ENCODE data around the gene ERN2. TPM values are rescaled to one million over a fixed set of nuclear protein-coding genes. Genes with fewer than 3 reads are reported as not detected.

Gene ERN2
- total and polyA plus RNA-seq, 9 of the 15 experiments (the other 6 are each of a cell fraction or from before 2014, with no cell fraction given), result 0.07 to 1.5 (median 0.51) TPM; not detected in 3

- TF ChIP-seq ZNF583 (CRISPR knock-in tag; IDR thresholded peaks at IDR 0.05) (no peak), NCOA4 (IDR thresholded peaks at IDR 0.05; ENCODE audit: partially characterized antibody) (no peak), OTX1 (CRISPR knock-in tag; IDR thresholded peaks at IDR 0.05) (no peak), ZNF695 (CRISPR knock-in tag; IDR thresholded peaks at IDR 0.05) (no peak), TAF1 (IDR thresholded peaks at IDR 0.05; ENCODE audit: control insufficient read depth, extremely low read depth, insufficient read depth, low read length, severe bottlenecking) (peak; percentile 22), ARID3B (CRISPR knock-in tag; IDR thresholded peaks at IDR 0.05; ENCODE audit: borderline replicate concordance) (no peak), ZNF512 (tag; IDR thresholded peaks at IDR 0.05) (no peak), HDAC3 (IDR thresholded peaks at IDR 0.05; ENCODE audit: borderline replicate concordance, partially characterized antibody) (peak; percentile 53), MTA2 (IDR thresholded peaks at IDR 0.05; ENCODE audit: low read depth) (peak; percentile 94), HNRNPH1 (optimal IDR thresholded peaks at IDR 0.05; ENCODE audit: low read depth, low read length) (no peak), TFAP4 (CRISPR knock-in tag; IDR thresholded peaks at IDR 0.05; ENCODE audit: borderline replicate concordance) (peak; percentile 85), POLR3A (IDR thresholded peaks at IDR 0.05; ENCODE audit: borderline replicate concordance, extremely low read depth, insufficient read depth, insufficient read length) (no peak), SMARCC2 (IDR thresholded peaks at IDR 0.05; ENCODE audit: low read depth) (0 out of 2 replicates have a peak, but pooled peaks have one; percentile 56), GABPA (tag; conservative IDR thresholded peaks at IDR 0.05; ENCODE audit: low read depth) (peak; percentile 62), ZNF639 (CRISPR knock-in tag; conservative IDR thresholded peaks at IDR 0.05 in 1 of 2, IDR thresholded peaks at IDR 0.05 in 1 of 2) (peak in 1 of 2 experiments; percentile 51; a peak in 1 of 4 replicates), ZBTB11 (CRISPR knock-in tag; IDR thresholded peaks at IDR 0.05) (peak in 2 of 3 experiments; percentile 61 to 94; a peak in 4 of 6 replicates), ARHGAP35 (IDR thresholded peaks at IDR 0.05; ENCODE audit: partially characterized antibody) (no peak), PML (IDR thresholded peaks at IDR 0.05; ENCODE audit: low read length) (peak; percentile 91), SRSF1 (IDR thresholded peaks at IDR 0.05; ENCODE audit: low read depth, low read length) (no peak)
These were observed 45.7 kb downstream of the ERN2 start (continued) for GRCh38 chr16:23667355-23667659.
